ENCODE measurements around the gene KPNA2. TPM values are rescaled to one million over a fixed set of nuclear protein-coding genes. Genes with fewer than 3 reads are reported as not detected.

Gene KPNA2
- total and polyA plus RNA-seq, 9 of the 15 experiments (the other 6 are each of a cell fraction or from before 2014, with no cell fraction given) = 132 to 984 (median 241) TPM

DNA sequence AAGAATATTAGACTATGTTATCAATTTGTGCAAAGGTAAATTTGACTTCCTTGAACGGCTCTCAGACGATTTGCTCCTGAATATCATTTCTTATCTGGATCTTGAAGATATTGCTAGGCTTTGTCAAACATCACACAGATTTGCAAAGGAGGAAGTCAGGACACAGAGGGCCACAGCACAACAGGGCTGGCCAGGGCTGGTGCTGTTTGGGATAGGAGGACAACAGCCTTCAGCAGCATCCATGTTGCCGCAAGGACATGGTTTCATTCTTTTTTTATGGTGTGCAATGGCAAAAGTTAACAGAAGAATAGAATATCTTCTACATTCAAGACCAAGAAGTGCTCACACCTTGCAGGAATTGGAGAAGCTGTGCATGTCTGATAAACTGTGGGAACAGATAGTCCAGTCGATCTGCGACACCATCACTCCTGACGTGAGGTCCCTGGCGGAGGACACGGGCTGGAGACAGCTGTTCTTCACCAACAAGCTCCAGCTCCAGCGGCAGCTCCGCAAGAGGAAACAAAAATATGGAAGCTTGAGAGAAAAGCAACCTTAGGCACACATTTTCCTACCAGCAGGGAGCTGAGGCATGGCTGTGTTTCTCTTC lies 59.8 kb downstream of the KPNA2 start:
- in situ Hi-C loops (cut with MboI) = no loop called here
- ATAC-seq = peak; percentile 68
- BruUV-seq (replicated peaks) = no TSS peak
- Histone ChIP-seq H3K9ac (ENCODE audit: insufficient read depth in 1 of 2, low read depth in 2 of 2, low read length in 2 of 2) (no peak overlapping the region), H3K4me1 (replicated peaks in 1 of 2; ENCODE audit: control insufficient read depth in 2 of 2, insufficient read depth in 2 of 2, low read length in 2 of 2) (peaks cover 0 to 6% of the 10 kb centered on the region in 2 experiments; a peak in 2 of 5 replicates), H3K9me3 (replicated peaks; ENCODE audit: control insufficient read depth, insufficient read depth, low read depth, low read length) (0 out of 2 replicates have a peak, but pooled peaks cover 2% of the 10 kb centered on the region), H3K9me1 (ENCODE audit: control insufficient read depth, insufficient read depth, low read length) (no peaks in the 10 kb centered on the region), H3K27ac (ENCODE audit: extremely low read depth, low read depth, low read length) (no peak overlapping the region), H2AFZ (ENCODE audit: low read depth, low read length) (peak overlapping the region; percentile 55), H3K79me2 (ENCODE audit: control insufficient read depth, insufficient read depth, low read length) (no peaks in the 10 kb centered on the region), H3K27me3 (ENCODE audit: control insufficient read depth in 2 of 2, insufficient read depth in 2 of 2, low read length in 2 of 2) (no peaks in the 10 kb centered on the region), H3K36me3 (ENCODE audit: control insufficient read depth, insufficient read depth, low read length) (no peaks in the 10 kb centered on the region), H3K4me2 (ENCODE audit: insufficient read depth, low read length) (peak overlapping the region; percentile 55), H3K4me3 (no peak overlapping the region), H4K20me1 (replicated peaks; ENCODE audit: control insufficient read depth, insufficient read depth, low read length) (no peaks in the 10 kb centered on the region)
- 0% methylated on average over 10 of the region's 10 CpGs for WGBS (ENCODE audit: insufficient coverage, low coverage, missing lambda C conversion rate)
- ChIA-PET CTCF (ENCODE audit: low intra/inter-chr PET ratio) (no interaction called here), POLR2A (no interaction called here)
- FAIRE-seq = peak; percentile 63
- peak in 1 of 4 experiments; percentile 31 for DNase-seq (ENCODE audit: extremely low read depth in 1 of 4, low spot score in 3 of 4)
- intact Hi-C loops (cut with micrococcal nuclease) = no loop called here
- TF ChIP-seq, protein P1, sequence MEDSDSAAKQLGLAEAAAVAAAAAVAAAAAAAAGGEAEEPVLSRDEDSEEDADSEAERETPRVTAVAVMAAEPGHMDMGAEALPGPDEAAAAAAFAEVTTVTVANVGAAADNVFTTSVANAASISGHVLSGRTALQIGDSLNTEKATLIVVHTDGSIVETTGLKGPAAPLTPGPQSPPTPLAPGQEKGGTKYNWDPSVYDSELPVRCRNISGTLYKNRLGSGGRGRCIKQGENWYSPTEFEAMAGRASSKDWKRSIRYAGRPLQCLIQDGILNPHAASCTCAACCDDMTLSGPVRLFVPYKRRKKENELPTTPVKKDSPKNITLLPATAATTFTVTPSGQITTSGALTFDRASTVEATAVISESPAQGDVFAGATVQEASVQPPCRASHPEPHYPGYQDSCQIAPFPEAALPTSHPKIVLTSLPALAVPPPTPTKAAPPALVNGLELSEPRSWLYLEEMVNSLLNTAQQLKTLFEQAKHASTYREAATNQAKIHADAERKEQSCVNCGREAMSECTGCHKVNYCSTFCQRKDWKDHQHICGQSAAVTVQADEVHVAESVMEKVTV (CRISPR knock-in tag; IDR thresholded peaks at IDR 0.05) = no peak
- TF ChIP-seq ATF1 (CRISPR knock-in tag; IDR thresholded peaks at IDR 0.05) (no peak), ATF1 (tag; IDR thresholded peaks at IDR 0.05) (0 out of 2 replicates have a peak, but pooled peaks have one; percentile 15), TAL1 (IDR thresholded peaks at IDR 0.05) (peak; percentile 34; the same call in 1 of the 2 replicates), CBFA2T3 (IDR thresholded peaks at IDR 0.05) (peak; percentile 61), TCF3 (CRISPR knock-in tag; IDR thresholded peaks at IDR 0.05) (peak; percentile 30; the same call in 1 of the 2 replicates), NONO (IDR thresholded peaks at IDR 0.05; ENCODE audit: low read depth in 2 of 2, low read length in 1 of 2) (no peak), ARID1B (IDR thresholded peaks at IDR 0.05) (0 out of 2 replicates have a peak, but pooled peaks have one; percentile 28)

All from K562 (cell line).